GM18505 (cell line): Measurements from ENCODE around the gene FADS2.
A peak's percentile ranks its signal among the peaks of the same experiment; 100 is the strongest.
"Not testable (repeated sequence)": the region's sequence is repeated elsewhere in the genome, so short reads cannot be mapped to it uniquely, and the experiment has no call there.

ENCODE experiments used
- ATAC-seq: cut with Tn5 transposase; IDR thresholded peaks from one replicate; pipeline ENCODE4 v1.9.1; 2021; ENCODE audit not compliant: unreplicated experiment
- POLR2A ChIP-seq: IDR thresholded peaks from 4 replicates; pipeline ENCODE4 v1.6.1; 2011; ENCODE audit warnings: borderline replicate concordance; ENCODE audit not compliant: insufficient read depth, insufficient read length; ENCODE audit errors: extremely low read depth

Gene FADS2

DNA sequence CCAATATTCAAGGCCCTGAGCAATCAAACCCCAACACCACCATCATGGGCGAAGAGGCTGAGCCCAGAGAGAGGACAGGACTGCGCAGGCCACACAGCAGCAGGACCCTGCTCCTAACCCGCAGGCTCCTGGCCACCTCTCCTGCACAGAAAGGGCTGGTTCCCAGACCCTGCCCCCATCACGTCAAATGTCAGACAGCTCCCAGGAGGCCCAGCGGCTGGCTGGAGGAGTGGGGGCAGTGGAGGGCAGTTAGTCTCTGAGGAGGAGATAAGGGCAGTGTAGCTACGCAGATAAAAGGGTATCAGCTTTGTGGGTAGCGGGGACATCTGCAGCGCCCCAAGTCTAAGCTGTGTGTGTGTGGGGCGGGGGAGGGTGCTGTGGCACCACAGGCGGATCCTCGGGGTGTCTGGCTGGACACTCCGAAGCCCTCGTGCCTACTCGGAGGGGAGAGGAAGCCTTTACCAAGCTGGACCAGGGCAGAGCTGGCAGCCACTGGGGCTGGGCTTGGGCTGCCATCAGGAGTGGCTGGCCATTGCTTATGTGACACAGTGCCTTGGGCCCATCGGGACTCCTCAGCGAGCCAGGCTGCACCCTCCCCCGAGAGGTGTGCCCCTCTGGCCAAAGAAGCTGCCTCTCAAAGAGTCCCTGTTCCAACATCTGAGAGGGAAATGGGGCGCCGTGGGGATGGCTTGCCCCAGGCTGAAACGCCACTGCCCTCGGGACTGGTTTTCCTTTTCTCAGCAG is 41.8 kb downstream of the FADS2 start:
- no peak for ATAC-seq
- TF ChIP-seq POLR2A, result no peak

DNA sequence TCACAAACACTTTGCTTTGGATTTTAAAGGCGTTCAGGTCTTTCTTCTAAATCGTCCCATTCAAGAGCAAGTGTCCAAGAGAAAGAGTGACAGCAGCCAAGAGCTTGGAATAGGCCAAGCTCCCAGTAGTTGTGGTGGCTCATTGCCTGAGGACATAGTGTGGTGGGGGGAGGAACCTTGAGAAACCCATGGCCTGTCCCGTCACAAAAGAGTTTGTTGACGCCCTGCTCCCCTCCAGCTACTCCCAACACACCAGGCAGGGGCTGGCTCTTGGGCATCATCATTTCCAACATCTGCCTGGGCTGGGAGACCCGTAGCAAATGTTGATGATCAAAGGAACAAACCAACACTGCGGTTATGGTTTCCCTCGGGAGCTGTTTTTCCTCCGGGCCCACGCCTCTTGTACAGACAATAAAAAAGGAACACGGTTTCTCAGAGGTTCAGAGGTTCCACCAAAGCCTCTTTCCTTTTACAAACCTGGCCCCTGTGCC is 42.5 kb downstream of the FADS2 start:
- no peak for ATAC-seq

DNA sequence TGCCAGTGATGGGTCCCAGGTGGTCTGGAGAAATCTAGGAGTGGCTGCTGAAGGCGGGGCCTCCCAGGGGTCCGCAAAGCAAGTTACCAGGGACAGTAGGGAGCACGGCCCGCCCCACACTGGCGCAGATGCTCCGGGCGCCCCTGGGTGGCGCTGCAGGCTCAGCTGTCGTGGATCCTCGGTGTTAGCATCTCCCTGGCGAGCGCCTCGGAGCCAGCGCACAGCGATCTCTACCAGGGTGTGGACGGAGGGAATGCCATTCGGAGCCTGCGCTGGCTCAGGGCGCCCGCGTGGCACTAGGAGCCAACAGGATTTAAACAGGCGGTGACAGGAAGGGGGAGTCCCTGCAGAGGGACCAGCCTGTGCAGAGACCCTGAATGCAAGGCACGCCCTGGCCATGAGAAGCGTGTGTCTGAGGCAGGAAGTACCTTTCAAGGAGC is 43.1 kb downstream of the FADS2 start:
- ATAC-seq, result peak; percentile 62
- TF ChIP-seq POLR2A, result no peak

More for the DNA sequence above, 42.5 kb downstream of the FADS2 start:
- no peak for TF ChIP-seq POLR2A

DNA sequence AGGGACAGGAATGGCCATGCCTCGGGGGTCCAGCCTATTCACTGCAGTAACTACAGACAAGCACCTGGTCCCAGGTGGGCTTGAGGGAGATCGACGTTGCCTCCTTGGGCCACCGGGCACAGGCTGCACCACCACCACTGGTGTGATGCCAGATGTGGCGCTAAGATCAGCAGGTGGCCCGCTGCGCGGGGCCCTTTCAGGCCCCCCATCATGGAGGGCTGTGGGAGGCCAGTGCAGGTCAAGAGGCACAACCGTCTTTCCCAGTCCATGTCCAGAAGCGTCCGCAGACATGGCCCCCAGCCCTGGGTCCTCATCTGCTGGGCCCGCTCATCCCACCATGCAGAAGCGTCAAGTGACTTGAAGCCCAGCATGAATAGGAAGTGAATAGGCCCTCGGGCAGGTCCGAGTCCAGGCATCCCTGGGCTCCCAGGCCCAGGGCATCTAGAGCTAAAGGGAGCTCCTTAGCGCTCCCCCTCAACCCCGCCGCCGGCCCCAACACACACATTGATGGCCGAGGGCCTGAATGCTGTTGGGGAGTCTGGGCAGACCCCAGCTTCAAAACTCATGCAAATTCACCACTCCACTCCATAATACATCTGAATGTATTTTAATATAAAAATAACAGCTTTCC is 45.0 kb downstream of the FADS2 start:
- no peak for ATAC-seq

DNA sequence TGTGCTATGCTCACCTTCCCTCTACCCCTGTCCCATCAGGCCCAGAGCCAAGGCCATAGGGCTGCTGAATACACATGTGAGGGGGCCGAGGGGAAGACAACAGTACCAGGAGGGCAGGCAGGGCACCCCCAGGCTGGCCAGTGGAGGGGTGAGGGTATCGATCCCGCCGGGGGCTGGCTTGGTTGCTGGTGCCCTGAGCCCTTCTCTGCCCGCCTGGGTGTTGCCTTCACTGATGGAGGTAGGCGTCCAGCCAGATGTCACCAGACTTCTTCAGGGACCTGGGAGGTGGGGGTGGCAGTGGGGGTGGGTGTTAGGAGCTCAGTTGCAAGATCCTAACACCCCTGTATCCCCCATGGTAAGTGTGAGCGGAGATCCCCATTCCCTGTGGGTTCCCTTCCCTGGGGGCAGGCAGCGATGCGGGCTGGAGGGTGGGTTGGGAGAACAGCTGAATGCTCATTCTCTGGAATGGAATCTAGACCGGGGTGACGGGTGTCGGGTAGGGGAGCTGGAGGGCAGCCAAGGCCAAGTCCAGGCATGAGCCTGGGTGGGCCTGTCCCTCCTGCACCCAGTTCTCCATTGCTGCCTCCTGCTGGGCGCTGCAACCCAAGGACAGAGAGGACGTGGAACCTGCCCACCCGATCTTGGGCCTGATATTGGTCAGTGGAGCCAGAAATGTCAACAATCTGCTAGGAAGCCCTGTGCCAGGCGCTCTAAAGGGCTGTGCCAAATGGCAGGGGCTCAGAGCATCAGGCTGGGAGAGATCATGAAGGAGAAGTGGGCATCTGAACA is 45.7 kb downstream of the FADS2 start:
- TF ChIP-seq POLR2A, result no peak
- no peak for ATAC-seq

More for the DNA sequence above, 45.0 kb downstream of the FADS2 start:
- no peak for TF ChIP-seq POLR2A

DNA sequence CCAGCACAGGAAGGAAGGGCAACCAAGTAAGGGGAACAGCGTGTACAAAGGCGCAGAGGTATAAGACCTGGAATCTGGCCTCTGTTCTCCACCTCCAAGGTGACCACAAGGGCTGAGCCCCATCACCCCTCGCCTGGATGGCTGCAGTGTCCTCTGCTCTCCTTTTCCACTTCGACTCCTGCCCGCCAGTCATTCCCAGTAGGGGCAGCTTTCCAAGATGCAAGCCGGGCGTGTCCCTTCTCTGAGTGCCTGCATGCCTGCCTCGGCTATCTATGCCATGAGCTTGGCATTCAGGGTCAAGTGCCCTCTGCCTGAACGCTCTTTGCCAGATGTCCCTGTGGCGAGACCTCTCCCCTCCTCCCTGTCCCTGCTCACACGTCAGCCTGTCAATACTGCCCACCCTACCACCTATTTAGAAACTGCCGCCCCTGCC is 46.3 kb downstream of the FADS2 start:
- no peak for ATAC-seq
- TF ChIP-seq POLR2A, result no peak

DNA sequence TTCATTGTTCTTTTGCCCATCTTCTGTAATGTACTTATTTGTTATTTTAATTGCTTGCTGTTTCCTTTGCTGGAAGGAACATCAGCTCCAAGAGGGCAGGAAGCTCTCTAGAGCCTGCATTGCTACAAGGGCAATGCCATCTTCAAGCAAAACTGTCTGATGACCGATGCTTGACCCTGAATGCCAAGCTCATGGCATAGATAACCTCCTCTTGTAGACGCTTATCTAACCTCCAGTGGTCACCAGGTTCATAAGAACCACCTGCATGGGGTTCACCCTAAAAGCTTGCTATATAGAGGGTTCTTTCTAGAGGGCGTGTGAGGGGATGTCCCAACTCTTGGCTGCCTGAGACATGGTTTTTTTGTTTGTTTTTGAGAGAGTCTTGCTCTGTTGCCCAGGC is 46.8 kb downstream of the FADS2 start:
- TF ChIP-seq POLR2A, result no peak
- no peak for ATAC-seq

DNA sequence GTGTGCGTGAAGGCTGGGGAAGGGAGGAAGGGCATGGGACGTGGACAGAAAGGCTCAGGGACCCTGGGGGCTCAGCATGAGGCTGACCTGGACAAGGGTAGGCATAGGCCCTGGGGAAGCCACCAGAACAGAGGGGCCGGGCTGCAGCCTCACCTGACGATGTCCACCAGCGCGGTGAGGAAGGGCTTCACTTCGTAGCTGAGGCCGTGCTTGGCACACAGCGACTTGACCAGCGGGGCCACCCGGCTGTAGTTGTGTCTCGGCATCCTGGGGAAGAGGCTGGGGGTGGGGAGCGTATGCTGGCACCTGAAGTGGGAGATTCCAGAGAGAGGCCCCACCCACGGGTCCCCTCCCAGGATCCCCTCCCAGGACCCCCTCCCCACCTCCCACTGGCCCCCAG is 47.6 kb downstream of the FADS2 start:
- TF ChIP-seq POLR2A, result no peak
- no peak for ATAC-seq

DNA sequence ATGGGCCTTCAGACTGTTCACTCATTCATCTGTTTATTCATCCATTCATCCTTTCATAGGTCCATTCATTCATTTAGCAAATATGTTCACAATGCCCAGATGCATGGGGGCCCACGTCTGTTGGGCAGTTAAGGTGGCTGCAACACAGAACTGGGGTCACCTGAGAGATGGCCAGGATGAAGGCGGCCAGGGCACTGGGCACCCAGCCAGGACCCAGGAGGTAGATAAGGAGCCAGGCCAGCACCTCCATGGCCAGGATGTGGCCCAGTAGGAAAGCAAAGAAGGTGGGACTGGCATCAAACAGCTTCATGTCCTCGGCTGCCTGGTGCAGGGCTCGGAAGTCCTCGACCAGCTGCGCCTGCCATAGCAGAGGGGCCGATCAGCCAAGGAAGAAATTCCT is 51.1 kb downstream of the FADS2 start:
- no peak for TF ChIP-seq POLR2A
- ATAC-seq, result no peak

DNA sequence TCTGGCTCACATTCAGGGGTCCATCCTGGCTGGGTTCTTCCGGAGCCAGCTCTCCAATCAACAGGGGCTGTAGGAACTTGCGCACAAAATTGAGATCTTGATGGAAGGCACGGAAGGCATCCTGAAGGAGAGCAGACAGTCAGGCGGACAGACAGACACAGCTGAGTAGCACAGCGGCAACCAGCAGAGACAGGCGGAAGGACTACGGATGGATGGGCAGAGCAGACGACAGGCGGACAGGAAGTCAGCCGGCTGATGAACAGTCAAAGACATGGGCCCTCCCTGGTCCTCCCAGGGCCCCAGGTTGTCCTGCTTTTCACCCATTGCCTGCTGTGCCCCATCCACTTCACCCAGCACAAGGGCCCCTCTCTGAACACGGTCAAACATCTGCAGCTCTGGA is 51.9 kb downstream of the FADS2 start:
- no peak for TF ChIP-seq POLR2A

DNA sequence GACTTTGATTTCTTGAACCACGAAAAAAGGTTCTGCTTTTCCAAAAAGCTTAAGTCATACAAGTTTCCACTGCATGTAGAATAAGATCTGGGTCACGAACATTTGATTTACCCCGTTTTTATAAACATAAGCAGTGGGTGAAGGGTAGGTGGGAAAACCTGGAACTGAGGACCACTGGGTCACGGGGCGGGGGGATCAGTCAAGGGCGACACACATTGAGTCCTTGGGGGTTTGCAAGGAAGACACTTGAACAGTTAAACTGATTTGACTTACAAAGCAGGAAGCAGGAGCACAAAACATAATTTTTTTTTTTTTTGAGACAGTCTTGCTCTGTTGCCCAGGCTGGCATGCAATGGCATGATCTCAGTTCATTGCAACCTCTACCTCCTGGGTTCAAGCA is 52.4 kb downstream of the FADS2 start:
- TF ChIP-seq POLR2A, result no peak
- no peak for ATAC-seq

More for the DNA sequence above, 51.9 kb downstream of the FADS2 start:
- ATAC-seq, result no peak

DNA sequence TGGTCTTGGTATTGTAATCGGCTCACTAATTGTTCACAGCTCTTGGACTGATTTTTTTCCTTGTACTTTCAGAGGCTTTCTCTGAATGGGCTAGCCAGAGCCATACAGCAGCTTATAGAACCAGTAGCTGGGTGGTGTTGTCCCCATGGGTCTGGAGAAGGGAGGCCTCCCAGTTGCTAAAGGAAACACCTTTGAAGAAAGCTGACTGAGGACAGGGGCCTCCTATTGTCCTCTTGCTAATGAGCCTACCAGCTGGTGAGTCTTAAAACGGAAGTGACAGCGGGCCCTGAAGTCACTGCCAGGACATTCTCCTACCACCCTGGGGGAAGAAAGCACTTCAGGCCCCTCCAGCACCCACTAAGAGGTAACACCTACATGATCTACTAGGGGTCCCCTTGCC is 53.3 kb downstream of the FADS2 start:
- no peak for TF ChIP-seq POLR2A
- no peak for ATAC-seq

DNA sequence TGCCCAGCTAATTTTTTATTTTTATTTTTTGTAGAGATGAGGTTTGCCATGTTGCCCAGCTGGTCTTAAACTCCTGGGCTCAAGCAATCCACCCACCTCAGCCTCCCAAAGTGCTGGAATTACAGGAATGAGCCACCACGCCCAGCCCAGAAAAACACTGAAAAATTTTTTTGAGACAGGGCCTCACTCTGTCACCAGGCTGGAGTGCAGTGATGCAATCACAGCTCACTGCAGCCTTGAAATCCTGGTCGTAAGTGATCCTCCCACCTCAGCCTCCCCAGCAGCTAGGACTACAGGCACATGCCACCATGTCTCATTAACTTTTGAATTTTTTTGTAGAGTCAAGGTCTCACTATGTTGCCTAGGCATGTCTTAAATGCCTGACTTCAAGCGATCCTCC is 54.2 kb downstream of the FADS2 start:
- not testable (repeated sequence) for ATAC-seq

DNA sequence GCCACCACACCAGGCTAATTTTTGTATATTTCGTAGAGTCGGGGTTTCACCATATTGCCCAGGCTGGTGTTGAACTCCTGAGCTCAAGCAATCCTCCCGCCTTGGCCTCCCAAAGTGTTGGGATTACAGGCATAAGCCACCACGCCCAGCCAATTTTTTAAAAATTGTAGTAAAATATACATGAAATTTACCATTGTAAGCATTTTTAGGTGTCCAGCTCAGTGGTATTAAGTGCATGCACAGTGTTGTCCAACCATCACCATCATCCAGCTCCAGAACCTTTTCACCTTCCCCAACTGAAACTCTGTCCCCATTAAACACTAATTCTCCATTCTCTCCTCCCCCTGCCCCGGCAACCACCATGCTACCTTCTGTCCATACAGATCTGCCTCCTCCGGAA is 54.8 kb downstream of the FADS2 start:
- no peak for ATAC-seq
- TF ChIP-seq POLR2A, result no peak

DNA sequence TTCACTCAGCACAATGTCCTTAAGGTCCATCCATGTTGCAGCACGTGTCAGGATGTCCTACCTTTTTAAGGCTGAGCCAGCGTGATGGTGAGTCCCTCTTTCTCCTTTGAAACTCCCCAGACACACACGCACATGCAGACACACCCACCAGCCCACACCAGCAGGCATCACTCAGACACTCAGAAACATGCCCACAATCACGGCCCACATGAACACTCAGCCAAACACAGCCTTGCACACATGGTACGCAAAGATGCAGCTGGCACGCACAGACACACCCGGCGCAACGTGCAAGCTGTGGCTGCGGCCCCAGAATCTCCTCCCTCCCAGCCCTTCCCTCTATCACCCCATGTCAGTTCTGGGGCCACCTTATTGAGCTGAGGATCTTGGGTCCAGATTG is 55.2 kb downstream of the FADS2 start:
- ATAC-seq, result no peak
- TF ChIP-seq POLR2A, result no peak
